Measurements from ENCODE around the gene MGAT4B. TPM values are rescaled to one million over a fixed set of nuclear protein-coding genes. Genes with fewer than 3 reads are reported as not detected.

MGAT4B gene
- total RNA-seq, 2 donors from 2014 or later: 66.5 to 87.7 TPM

DNA sequence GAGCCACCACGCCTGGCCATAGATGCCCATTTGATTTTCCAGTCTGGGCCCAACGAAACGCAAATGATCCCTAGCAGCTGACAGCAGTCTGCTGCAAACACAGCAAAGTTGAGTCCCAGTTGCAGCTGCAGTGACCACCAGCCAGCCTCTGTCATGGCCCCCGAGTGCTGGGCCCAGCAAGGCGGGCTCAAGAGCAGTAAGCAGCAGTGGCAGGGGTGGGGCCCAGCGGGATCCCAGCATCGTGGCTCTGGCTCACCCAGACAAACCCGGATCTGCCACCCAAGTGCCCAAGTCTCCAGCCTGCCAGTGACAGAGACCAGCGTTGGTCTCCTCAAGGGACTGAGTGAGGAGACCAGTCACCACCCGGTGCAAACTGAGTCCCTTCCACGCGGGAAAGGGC is 19.8 kb downstream of the MGAT4B start:
- Histone ChIP-seq H3K27ac (no peak overlapping the region), H3K36me3 (no peaks in the 10 kb centered on the region), H3K4me1 (ENCODE audit: control insufficient read depth in 1 of 2, low read depth in 2 of 2) (no peaks in the 10 kb centered on the region), H3K4me3 (no peak overlapping the region), H3K27me3 (replicated peaks; ENCODE audit: insufficient read depth) (no peaks in the 10 kb centered on the region), H3K9me3 (no peaks in the 10 kb centered on the region)
- no peak for ATAC-seq (ENCODE audit: insufficient number of reproducible peaks, low FRiP score, low read depth)
- no peak for DNase-seq (ENCODE audit: low spot score)
- TF ChIP-seq, protein P1, sequence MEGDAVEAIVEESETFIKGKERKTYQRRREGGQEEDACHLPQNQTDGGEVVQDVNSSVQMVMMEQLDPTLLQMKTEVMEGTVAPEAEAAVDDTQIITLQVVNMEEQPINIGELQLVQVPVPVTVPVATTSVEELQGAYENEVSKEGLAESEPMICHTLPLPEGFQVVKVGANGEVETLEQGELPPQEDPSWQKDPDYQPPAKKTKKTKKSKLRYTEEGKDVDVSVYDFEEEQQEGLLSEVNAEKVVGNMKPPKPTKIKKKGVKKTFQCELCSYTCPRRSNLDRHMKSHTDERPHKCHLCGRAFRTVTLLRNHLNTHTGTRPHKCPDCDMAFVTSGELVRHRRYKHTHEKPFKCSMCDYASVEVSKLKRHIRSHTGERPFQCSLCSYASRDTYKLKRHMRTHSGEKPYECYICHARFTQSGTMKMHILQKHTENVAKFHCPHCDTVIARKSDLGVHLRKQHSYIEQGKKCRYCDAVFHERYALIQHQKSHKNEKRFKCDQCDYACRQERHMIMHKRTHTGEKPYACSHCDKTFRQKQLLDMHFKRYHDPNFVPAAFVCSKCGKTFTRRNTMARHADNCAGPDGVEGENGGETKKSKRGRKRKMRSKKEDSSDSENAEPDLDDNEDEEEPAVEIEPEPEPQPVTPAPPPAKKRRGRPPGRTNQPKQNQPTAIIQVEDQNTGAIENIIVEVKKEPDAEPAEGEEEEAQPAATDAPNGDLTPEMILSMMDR (IDR thresholded peaks at IDR 0.05): no peak

DNA sequence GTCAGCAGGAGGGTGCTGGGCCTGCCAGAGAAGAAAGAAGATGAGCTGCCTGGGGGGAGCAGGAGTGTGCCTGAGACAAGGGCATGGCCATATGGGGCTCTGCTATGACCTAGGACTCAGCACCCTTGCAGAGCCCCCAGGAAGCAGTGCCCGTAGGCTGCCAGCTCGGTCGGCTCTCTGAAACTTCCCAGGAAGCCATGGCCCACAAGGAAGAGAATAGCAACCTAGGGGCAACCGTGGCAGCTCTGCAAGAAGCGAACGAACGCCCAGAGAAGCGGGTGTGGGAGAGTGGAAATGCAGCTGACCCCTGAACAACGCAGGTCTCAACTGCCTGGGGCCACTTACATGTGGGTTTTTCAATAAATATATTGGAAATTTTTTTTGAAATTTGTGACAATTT is 23.5 kb downstream of the MGAT4B start:
- H3K36me3 ChIP-seq: peaks cover 7% of the 10 kb centered on the region
- no peaks in the 10 kb centered on the region for H3K9me3 ChIP-seq
- ATAC-seq (ENCODE audit: insufficient number of reproducible peaks, low FRiP score, low read depth) (no peak), DNase-seq (ENCODE audit: low spot score) (no peak)
- TF ChIP-seq, protein P1 (IDR thresholded peaks at IDR 0.05): no peak
- no peaks in the 10 kb centered on the region for H3K27me3 ChIP-seq (replicated peaks; ENCODE audit: insufficient read depth)
- H3K4me3 ChIP-seq: no peak overlapping the region
- no peak overlapping the region for H3K27ac ChIP-seq
- peaks cover 0 to 4% of the 10 kb centered on the region in 2 donors for H3K4me1 ChIP-seq (ENCODE audit: control insufficient read depth in 1 of 2, low read depth in 2 of 2)

DNA sequence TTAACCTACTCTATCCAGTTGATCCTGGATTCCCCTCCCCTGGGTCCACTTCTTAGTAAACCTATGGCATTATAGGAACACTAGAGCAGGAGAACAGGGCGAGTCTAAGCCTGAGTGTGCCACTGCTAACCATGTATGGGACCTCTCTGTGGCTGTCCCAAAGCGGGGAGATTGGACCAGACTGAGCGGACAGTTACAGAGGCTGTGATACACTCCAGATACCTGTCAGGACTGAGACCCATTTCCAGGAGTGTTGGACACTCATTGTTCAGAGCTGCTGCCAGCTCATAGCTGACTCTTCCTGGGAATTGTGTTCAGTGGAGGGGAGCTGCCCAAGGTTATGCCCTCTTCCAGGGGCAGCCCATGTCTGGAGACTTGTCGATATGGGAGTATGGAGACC is 24.8 kb downstream of the MGAT4B start:
- TF ChIP-seq, protein P1 (IDR thresholded peaks at IDR 0.05): no peak
- no peak overlapping the region for H3K4me3 ChIP-seq
- H3K27me3 ChIP-seq (replicated peaks; ENCODE audit: insufficient read depth): no peaks in the 10 kb centered on the region
- H3K9me3 ChIP-seq: no peaks in the 10 kb centered on the region
- ATAC-seq (ENCODE audit: insufficient number of reproducible peaks, low FRiP score, low read depth) (no peak), DNase-seq (ENCODE audit: low spot score) (no peak)
- H3K36me3 ChIP-seq: peaks cover 7% of the 10 kb centered on the region
- no peak overlapping the region for H3K27ac ChIP-seq
- H3K4me1 ChIP-seq (ENCODE audit: control insufficient read depth in 1 of 2, low read depth in 2 of 2): peaks cover 0 to 4% of the 10 kb centered on the region in 2 donors

DNA sequence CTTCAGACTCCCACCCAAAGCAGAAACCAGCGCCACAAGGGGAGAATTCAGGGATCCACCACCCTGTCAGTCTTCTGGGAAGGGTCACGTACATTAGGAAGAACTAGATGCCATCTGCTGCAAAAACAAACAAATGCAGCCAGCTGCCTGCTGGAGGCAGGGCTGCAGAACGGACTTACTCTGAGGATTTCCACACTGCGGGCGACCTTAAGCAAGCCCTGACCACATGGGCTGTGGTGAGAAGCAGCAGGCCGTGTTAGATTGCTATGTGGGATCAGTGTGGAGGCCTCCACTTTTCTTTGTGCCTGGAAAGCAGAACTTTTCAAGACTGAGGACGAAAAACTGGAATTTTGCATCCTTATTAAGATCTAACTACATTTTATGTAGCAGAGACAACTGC is 26.3 kb downstream of the MGAT4B start:
- Histone ChIP-seq H3K9me3 (no peaks in the 10 kb centered on the region), H3K27me3 (replicated peaks; ENCODE audit: insufficient read depth) (no peaks in the 10 kb centered on the region), H3K27ac (no peak overlapping the region), H3K4me1 (ENCODE audit: control insufficient read depth in 1 of 2, low read depth in 2 of 2) (peaks cover 0 to 4% of the 10 kb centered on the region in 2 donors), H3K4me3 (no peak overlapping the region), H3K36me3 (peaks cover 19% of the 10 kb centered on the region)
- ATAC-seq (ENCODE audit: insufficient number of reproducible peaks, low FRiP score, low read depth) (no peak), DNase-seq (ENCODE audit: low spot score) (no peak)
- TF ChIP-seq, protein P1 (IDR thresholded peaks at IDR 0.05): no peak

DNA sequence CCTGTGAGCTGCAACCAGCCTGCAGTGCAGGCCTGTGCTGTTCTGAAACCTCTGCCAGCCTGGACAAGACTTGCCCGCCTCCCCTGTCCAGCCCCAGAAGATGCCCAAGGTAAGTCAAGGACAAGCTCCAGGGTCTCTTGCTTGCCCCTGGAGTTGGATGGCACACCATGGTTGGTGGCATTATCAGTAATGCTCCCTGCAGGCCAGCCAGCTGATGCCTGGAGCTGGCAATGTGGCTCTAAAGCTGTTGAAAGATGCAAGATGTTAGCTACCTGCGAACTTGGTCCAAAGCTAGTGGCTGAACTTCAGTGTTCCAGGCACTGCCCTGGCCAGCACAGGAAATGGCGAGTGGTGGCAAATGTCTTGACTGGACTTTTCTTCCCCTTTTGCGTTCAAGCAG is 26.8 kb downstream of the MGAT4B start:
- Histone ChIP-seq H3K4me1 (ENCODE audit: control insufficient read depth in 1 of 2, low read depth in 2 of 2) (peaks cover 0 to 4% of the 10 kb centered on the region in 2 donors), H3K9me3 (no peaks in the 10 kb centered on the region), H3K27me3 (replicated peaks; ENCODE audit: insufficient read depth) (no peaks in the 10 kb centered on the region), H3K36me3 (peaks cover 22% of the 10 kb centered on the region), H3K27ac (no peak overlapping the region), H3K4me3 (no peak overlapping the region)
- TF ChIP-seq, protein P1 (IDR thresholded peaks at IDR 0.05): no peak
- ATAC-seq (ENCODE audit: insufficient number of reproducible peaks, low FRiP score, low read depth) (no peak), DNase-seq (ENCODE audit: low spot score) (no peak)
